SJSA1 (cell line): ENCODE data around the gene AGBL4. TPM values are rescaled to one million over a fixed set of nuclear protein-coding genes. Genes with fewer than 3 reads are reported as not detected.
"Not testable (repeated sequence)": the region's sequence is repeated elsewhere in the genome, so short reads cannot be mapped to it uniquely, and the experiment has no call there.

Experiments used
- DNase-seq, 2 experiments: peaks; one replicate each; pipeline ENCODE4 v3.0.0-alpha.2; 2015 to 2020; ENCODE audit warnings: low spot score in 2 of 2, low read depth in 1 of 2
- H3K27ac ChIP-seq: fragments of 250-450 bp; sonication (Bioruptor Pico); 2 replicates; pipeline ENCODE4 v1.5.1; 2020; ENCODE audit warnings: mild to moderate bottlenecking, moderate library complexity
- H3K27me3 ChIP-seq: fragments of 250-450 bp; sonication (Bioruptor Pico); replicated peaks from 2 replicates; pipeline ENCODE4 v1.5.1; 2020; ENCODE audit warnings: mild to moderate bottlenecking, moderate library complexity
- H3K36me3 ChIP-seq: fragments of 250-450 bp; sonication (Bioruptor Pico); 2 replicates; pipeline ENCODE4 v1.5.1; 2020; ENCODE audit warnings: mild to moderate bottlenecking
- H3K4me1 ChIP-seq: fragments of 250-450 bp; sonication (Bioruptor Pico); replicated peaks from 2 replicates; pipeline ENCODE4 v1.6.1; 2021; ENCODE audit warnings: mild to moderate bottlenecking
- H3K4me3 ChIP-seq: fragments of 250-450 bp; sonication (Bioruptor Pico); 2 replicates; pipeline ENCODE4 v1.5.1; 2020; ENCODE audit warnings: mild to moderate bottlenecking
- H3K9me3 ChIP-seq: fragments of 250-450 bp; sonication (Bioruptor Pico); replicated peaks from 2 replicates; pipeline ENCODE4 v1.5.1; 2020; ENCODE audit warnings: mild to moderate bottlenecking
- total RNA-seq: library from RNA; depleted of rRNA; stranded (reverse); fragments of >200 nt; shearing (Covaris generic); gene quantifications from 2 replicates; pipeline ENCODE4 v1.2.3, GENCODE V29; 2014

AGBL4 gene
- total RNA-seq, 1 experiment from 2014 or later, result not detected

- Histone ChIP-seq H3K9me3 (no peaks in the 10 kb centered on the region), H3K27ac (no peak overlapping the region), H3K36me3 (no peaks in the 10 kb centered on the region), H3K4me3 (no peak overlapping the region), H3K4me1 (no peaks in the 10 kb centered on the region), H3K27me3 (0 out of 2 replicates have a peak, but pooled peaks cover 4% of the 10 kb centered on the region)
- DNase-seq, result no peak
Observed at GRCh38 chr1:48552420-48552819, 1471.3 kb downstream of the AGBL4 start.

- H3K4me3 ChIP-seq, result no peak overlapping the region
- H3K9me3 ChIP-seq, result no peaks in the 10 kb centered on the region
- no peaks in the 10 kb centered on the region for H3K36me3 ChIP-seq
- no peak overlapping the region for H3K27ac ChIP-seq
- no peak for DNase-seq
- H3K27me3 ChIP-seq, result 0 out of 2 replicates have a peak, but pooled peaks cover 4% of the 10 kb centered on the region
- H3K4me1 ChIP-seq, result no peaks in the 10 kb centered on the region
Observed at GRCh38 chr1:48548985-48549384, 1474.8 kb downstream of the AGBL4 start.

GRCh38 chr1:48547561-48548220, 1476.1 kb downstream of the AGBL4 start:
- DNase-seq, result no peak
- 0 out of 2 replicates have a peak, but pooled peaks cover 4% of the 10 kb centered on the region for H3K27me3 ChIP-seq
- no peaks in the 10 kb centered on the region for H3K9me3 ChIP-seq
- H3K4me3 ChIP-seq, result no peak overlapping the region
- no peak overlapping the region for H3K27ac ChIP-seq
- H3K4me1 ChIP-seq, result no peaks in the 10 kb centered on the region
- H3K36me3 ChIP-seq, result no peaks in the 10 kb centered on the region

GRCh38 chr1:48543854-48544253, 1479.9 kb downstream of the AGBL4 start:
- no peaks in the 10 kb centered on the region for H3K4me1 ChIP-seq
- H3K27me3 ChIP-seq, result no peaks in the 10 kb centered on the region
- H3K27ac ChIP-seq, result no peak overlapping the region
- H3K4me3 ChIP-seq, result no peak overlapping the region
- no peaks in the 10 kb centered on the region for H3K36me3 ChIP-seq
- no peaks in the 10 kb centered on the region for H3K9me3 ChIP-seq
- DNase-seq, result no peak

GRCh38 chr1:48540587-48540986, 1483.2 kb downstream of the AGBL4 start:
- no peaks in the 10 kb centered on the region for H3K27me3 ChIP-seq
- no peaks in the 10 kb centered on the region for H3K36me3 ChIP-seq
- DNase-seq, result no peak
- H3K27ac ChIP-seq, result no peak overlapping the region
- no peaks in the 10 kb centered on the region for H3K9me3 ChIP-seq
- H3K4me1 ChIP-seq, result no peaks in the 10 kb centered on the region
- no peak overlapping the region for H3K4me3 ChIP-seq

- H3K27me3 ChIP-seq, result no peaks in the 10 kb centered on the region
- DNase-seq, result no peak
- H3K4me1 ChIP-seq, result no peaks in the 10 kb centered on the region
- no peak overlapping the region for H3K27ac ChIP-seq
- H3K9me3 ChIP-seq, result no peaks in the 10 kb centered on the region
- H3K4me3 ChIP-seq, result no peak overlapping the region
- H3K36me3 ChIP-seq, result no peaks in the 10 kb centered on the region
Observed at GRCh38 chr1:48536477-48536876, 1487.3 kb downstream of the AGBL4 start.

GRCh38 chr1:48532976-48533375, 1490.8 kb downstream of the AGBL4 start:
- Histone ChIP-seq H3K36me3 (no peaks in the 10 kb centered on the region), H3K4me1 (no peaks in the 10 kb centered on the region), H3K27ac (no peak overlapping the region), H3K9me3 (no peaks in the 10 kb centered on the region), H3K4me3 (no peak overlapping the region), H3K27me3 (no peaks in the 10 kb centered on the region)
- DNase-seq, result no peak

- DNase-seq, result peak in 1 of 2 experiments; percentile 46
- Histone ChIP-seq H3K9me3 (no peaks in the 10 kb centered on the region), H3K27me3 (no peaks in the 10 kb centered on the region), H3K4me3 (no peak overlapping the region), H3K4me1 (no peaks in the 10 kb centered on the region), H3K36me3 (no peaks in the 10 kb centered on the region), H3K27ac (no peak overlapping the region)
Observed at GRCh38 chr1:48530727-48531351, 1492.9 kb downstream of the AGBL4 start.

GRCh38 chr1:48527051-48527450, 1496.7 kb downstream of the AGBL4 start:
- DNase-seq, result no peak

GRCh38 chr1:48526008-48526710, 1497.6 kb downstream of the AGBL4 start:
- no peaks in the 10 kb centered on the region for H3K27me3 ChIP-seq
- H3K27ac ChIP-seq, result no peak overlapping the region
- no peak for DNase-seq
- H3K9me3 ChIP-seq, result no peaks in the 10 kb centered on the region
- no peak overlapping the region for H3K4me3 ChIP-seq
- H3K36me3 ChIP-seq, result no peaks in the 10 kb centered on the region
- H3K4me1 ChIP-seq, result no peaks in the 10 kb centered on the region

More at GRCh38 chr1:48527051-48527450, 1496.7 kb downstream of the AGBL4 start:
- no peaks in the 10 kb centered on the region for H3K27me3 ChIP-seq
- no peaks in the 10 kb centered on the region for H3K9me3 ChIP-seq
- no peaks in the 10 kb centered on the region for H3K36me3 ChIP-seq
- H3K4me1 ChIP-seq, result no peaks in the 10 kb centered on the region
- H3K4me3 ChIP-seq, result no peak overlapping the region
- no peak overlapping the region for H3K27ac ChIP-seq

GRCh38 chr1:48524892-48525467, 1498.8 kb downstream of the AGBL4 start:
- no peak for DNase-seq
- H3K27ac ChIP-seq, result no peak overlapping the region
- H3K9me3 ChIP-seq, result no peaks in the 10 kb centered on the region
- no peaks in the 10 kb centered on the region for H3K36me3 ChIP-seq
- H3K27me3 ChIP-seq, result no peaks in the 10 kb centered on the region
- no peak overlapping the region for H3K4me3 ChIP-seq
- no peaks in the 10 kb centered on the region for H3K4me1 ChIP-seq

GRCh38 chr1:48523558-48523957, 1500.2 kb downstream of the AGBL4 start:
- Histone ChIP-seq H3K9me3 (no peaks in the 10 kb centered on the region), H3K36me3 (no peaks in the 10 kb centered on the region), H3K4me3 (no peak overlapping the region), H3K27ac (no peak overlapping the region), H3K27me3 (no peaks in the 10 kb centered on the region), H3K4me1 (no peaks in the 10 kb centered on the region)
- no peak for DNase-seq

GRCh38 chr1:48519896-48520295, 1503.9 kb downstream of the AGBL4 start:
- DNase-seq, H3K27ac ChIP-seq, H3K9me3 ChIP-seq, H3K4me3 ChIP-seq, H3K27me3 ChIP-seq, H3K36me3 ChIP-seq, H3K4me1 ChIP-seq: not testable (repeated sequence)

- no peak overlapping the region for H3K4me3 ChIP-seq
- no peak for DNase-seq
- H3K4me1 ChIP-seq, result no peaks in the 10 kb centered on the region
- no peaks in the 10 kb centered on the region for H3K36me3 ChIP-seq
- H3K9me3 ChIP-seq, result no peaks in the 10 kb centered on the region
- no peak overlapping the region for H3K27ac ChIP-seq
- H3K27me3 ChIP-seq, result no peaks in the 10 kb centered on the region
Observed at GRCh38 chr1:48506870-48507269, 1516.9 kb downstream of the AGBL4 start.
